CMK (cell line): ENCODE data around the gene CCDC6.
"Not testable (repeated sequence)": the region's sequence is repeated elsewhere in the genome, so short reads cannot be mapped to it uniquely, and the experiment has no call there.

Experiments
- DNase-seq: peaks from one replicate; pipeline ENCODE4 v3.0.0-alpha.2; 2010; ENCODE audit warnings: low read depth

CCDC6 gene

DNA sequence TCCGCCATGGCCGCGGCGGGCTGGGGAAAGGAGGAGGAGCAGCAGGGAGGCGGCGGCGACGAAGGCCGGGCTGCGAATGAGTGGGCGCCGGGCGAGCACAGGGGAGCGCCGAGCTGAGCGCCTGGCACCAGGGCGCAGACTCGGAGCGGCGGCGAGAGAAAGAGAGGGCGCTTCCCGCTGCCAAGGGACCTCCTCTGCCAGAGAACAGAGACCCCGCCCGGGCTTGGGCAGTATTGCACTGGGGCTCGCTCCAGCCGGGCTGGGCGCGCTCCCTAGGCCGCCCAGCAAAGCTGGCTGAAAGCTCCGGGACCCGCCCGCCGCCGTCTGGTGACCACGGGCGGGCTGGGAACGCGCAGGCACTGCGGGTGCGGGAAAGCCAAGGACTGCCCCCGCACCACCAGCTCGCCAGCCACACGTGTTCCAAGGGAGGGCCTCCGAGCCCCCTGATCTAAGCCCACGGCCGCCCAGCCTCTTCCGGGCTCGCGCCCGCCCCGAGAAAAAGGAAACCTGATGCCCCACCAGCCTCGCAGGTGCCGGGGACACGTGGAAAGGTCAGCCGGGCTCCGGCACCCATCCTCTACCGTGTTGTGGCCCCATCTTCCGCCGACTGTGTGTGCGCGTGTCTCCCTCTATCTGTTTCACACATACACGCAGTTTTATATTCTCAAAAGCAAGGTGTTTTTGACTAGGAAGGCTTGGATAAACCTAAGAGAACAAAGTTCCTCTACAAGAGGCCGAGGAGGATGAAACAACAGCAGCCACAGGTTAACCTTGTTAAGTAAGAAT is at the start of gene CCDC6:
Gene CCDC6 (minus strand): TSS at position 140 of the 786 bp plus-strand sequence. CDS start 132 bp downstream, at position 8.
- peak; percentile 67 for DNase-seq

DNA sequence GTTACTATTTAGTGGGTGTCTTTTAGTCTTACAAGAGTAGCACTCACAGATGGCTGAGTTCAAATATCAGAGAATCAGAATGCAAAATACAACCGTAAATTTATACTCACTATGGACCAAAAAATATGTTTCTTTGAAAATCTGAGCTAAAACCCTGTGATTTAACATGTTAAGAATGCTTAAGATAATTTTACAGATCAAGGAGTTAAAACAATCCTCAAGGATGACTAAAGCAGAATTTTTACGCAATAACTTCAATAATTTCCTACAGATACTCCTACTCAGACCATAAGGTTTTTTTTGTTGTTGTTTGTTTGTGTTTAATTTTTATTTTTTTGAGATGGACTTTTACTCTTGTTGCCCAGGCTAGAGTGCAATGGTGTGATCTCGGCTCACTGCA is 47.9 kb upstream of the CCDC6 start:
- no peak for DNase-seq

GRCh38 chr10:59953711-59954110 is 47.4 kb upstream of the CCDC6 start:
- not testable (repeated sequence) for DNase-seq

- DNase-seq, result no peak
Observed at GRCh38 chr10:59950105-59950504, 43.7 kb upstream of the CCDC6 start.

DNA sequence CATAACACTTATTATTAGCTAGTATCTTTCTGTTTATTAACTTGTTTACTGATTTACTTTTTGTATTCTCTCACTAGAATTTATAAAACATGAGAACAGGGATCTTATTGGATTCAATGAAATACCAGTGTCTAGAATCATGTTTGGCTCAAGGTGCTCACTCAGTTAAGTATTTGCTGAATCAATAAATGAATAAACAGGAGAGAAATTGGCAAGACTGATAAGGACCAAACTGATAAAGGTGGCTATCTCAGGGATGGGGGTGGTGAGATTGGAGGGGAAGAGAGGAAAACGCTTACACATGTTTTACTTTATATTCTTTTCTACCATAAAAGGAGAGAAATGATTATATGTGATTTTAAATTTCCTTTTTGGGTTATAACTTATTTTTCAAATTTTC is 43.3 kb upstream of the CCDC6 start:
- DNase-seq, result no peak

DNA sequence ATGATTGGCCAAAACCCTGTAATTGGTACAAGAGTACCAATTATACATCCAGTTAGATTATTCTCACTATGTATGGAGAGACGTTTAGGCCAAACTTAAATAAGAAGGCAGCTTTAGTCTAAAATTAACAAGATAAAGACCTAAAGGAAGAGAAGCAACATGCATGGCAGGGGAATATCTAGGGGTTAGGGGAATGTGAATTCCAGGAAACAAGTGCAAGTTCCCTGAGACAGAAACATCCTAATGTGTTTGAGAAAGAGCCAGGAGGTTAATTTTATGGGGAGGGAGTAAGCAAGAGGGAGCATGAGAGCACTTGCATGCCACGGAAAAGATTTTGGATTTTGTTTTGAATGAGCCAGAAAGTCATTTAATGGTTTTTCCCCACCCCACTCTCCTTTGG is 39.6 kb upstream of the CCDC6 start:
- no peak for DNase-seq

GRCh38 chr10:59945590-59945989 is 39.2 kb upstream of the CCDC6 start:
- DNase-seq, result no peak

GRCh38 chr10:59944339-59944935 is 38.1 kb upstream of the CCDC6 start:
- DNase-seq, result no peak

- DNase-seq, result no peak
Observed at GRCh38 chr10:59942556-59942955, 36.2 kb upstream of the CCDC6 start.

- no peak for DNase-seq
Observed at GRCh38 chr10:59937720-59938119, 31.4 kb upstream of the CCDC6 start.

GRCh38 chr10:59934701-59935100 is 28.3 kb upstream of the CCDC6 start:
- DNase-seq, result no peak

DNA sequence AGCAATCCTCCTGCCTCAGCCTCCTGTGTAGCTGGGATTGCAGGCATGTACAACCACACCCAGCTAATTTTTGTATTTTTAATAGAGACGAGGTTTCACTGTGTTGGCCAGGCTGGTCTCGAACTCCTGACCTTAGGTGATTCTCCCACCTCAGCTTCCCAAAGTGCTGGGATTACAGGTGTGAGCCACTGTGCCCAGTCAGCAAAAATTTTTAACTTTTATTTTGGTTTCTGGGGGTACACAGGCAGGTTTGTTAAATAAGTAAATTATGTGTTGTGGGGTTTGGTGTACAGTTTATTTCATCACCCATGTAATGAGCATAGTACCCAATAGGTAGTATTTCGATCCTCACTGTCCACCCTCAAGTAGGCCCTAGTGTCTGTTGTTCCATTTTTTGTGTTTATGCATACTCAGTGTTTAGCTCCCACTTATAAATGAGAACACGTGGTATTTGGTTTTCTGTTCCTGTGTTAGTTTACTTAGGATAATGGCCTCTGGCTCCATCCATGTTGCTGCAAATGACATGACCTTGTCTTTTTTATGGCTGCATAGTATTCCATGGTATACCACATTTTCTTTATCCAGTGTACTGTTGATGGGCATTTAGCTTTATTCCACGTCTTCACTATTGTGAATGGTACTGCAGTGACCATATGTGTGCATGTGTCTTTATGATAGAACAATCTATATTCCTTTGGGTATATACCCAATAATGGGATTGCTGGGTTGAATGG is 24.6 kb upstream of the CCDC6 start:
- not testable (repeated sequence) for DNase-seq

- no peak for DNase-seq
Observed at GRCh38 chr10:59926086-59926485, 19.7 kb upstream of the CCDC6 start.

DNA sequence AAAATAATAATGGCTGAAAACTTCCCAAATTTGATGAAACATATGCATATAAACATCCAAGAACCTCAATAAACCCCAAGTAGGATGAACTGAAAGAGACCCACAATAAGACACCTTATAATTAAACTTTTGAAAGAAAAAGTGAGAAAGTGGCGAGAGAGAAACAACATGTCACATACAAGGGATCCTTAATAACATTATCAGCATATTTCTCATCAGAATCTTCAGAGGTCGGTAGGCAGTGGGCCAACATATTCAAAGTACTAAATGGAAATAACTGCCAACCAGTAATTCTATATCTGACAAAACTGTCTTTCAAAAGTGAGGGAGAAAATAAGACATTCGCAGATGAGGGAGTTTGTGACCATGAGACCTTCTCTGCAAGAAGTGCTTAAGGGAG is 16.6 kb upstream of the CCDC6 start:
- DNase-seq, result no peak

DNA sequence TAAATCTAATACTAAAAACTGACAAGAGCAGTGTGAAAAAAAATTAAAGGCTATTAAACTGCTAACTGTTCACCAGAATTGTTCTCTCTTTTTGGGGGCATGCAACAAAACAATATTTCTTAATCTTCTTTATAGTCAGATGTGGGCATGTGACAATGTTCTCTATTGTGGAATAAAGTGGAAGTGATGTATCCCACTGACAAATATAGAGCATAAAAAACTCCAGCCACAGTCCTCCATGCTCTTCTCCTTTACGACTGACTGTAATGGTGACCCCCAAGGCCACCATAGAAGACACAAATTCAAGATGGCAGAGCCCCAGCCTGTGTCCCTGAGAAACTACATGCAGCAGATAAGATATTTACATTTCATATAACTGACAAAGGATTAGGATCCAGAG is 11.6 kb upstream of the CCDC6 start:
- DNase-seq, result no peak

- no peak for DNase-seq
Observed at GRCh38 chr10:59913547-59914237, 7.3 kb upstream of the CCDC6 start.

DNA sequence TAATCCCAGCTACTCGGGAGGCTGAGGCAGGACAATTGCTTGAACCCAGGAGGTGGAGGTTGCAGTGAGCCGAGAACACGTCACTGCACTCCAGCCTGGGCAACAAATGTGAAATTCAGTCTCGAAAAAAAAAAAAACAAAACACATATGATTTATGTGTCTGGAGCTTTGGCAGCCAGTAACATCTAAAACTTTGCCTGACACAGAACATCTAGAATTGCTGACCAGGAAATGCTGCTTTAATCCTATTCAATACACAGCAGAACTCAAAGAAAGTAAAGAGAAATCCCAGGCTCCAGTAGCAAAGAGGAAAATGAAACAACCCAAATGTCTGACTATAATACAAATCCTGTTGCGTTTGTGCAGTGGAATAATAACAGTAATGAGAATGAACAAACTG is 4.5 kb upstream of the CCDC6 start:
- DNase-seq, result no peak

- DNase-seq, result no peak
Observed at GRCh38 chr10:59909815-59910214, 3.5 kb upstream of the CCDC6 start.

- DNase-seq, result no peak
Observed at GRCh38 chr10:59908808-59909143, 2.4 kb upstream of the CCDC6 start.

- DNase-seq, result peak; percentile 44
Observed at GRCh38 chr10:59907918-59908807, 1.8 kb upstream of the CCDC6 start.

DNA sequence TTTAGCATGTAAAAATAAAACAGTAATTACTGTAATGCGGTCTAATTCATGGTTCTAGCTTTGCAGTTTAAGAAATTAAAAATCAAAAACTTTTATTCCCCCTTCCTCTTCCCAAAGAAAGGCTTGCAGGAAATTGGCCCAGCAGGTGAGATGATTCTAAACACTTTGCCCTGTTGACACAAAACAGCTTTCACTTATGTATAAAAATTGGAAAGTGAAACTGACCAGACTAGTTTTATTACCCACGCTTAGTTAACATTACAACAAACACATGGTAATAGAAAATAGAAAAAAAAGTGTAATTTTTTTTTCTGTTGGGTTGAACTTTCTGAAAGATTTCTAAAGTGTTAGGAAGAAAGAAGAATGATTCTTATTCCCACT is 1.2 kb upstream of the CCDC6 start:
- DNase-seq, result no peak
